ENCODE data around the gene NUSAP1. TPM values are rescaled to one million over a fixed set of nuclear protein-coding genes. Genes with fewer than 3 reads are reported as not detected.
"Not testable (repeated sequence)": the region's sequence is repeated elsewhere in the genome, so short reads cannot be mapped to it uniquely, and the experiment has no call there.

The NUSAP1 gene
- total RNA-seq, 1 experiment from 2014 or later: 115 TPM

- Histone ChIP-seq H3K27ac (ENCODE audit: low read length) (no peak overlapping the region), H2AFZ (ENCODE audit: low read length) (no peak overlapping the region), H3K36me3 (ENCODE audit: insufficient read depth, low read length) (peaks cover 41% of the 10 kb centered on the region), H3K79me2 (ENCODE audit: low read length) (peaks cover 64% of the 10 kb centered on the region), H4K20me1 (ENCODE audit: insufficient read depth, low read depth, low read length) (no peaks in the 10 kb centered on the region; the same call in 1 of the 2 replicates), H3K27me3 (ENCODE audit: low read length) (no peaks in the 10 kb centered on the region), H3K9me3 (ENCODE audit: low read length) (no peaks in the 10 kb centered on the region), H3K4me2 (ENCODE audit: low read depth, low read length, poor library complexity, severe bottlenecking) (peak overlapping the region; percentile 2), H3K9ac (ENCODE audit: low read length) (no peak overlapping the region), H3K9me2 (replicated peaks; ENCODE audit: insufficient read depth, low read length) (no peaks in the 10 kb centered on the region), H3K4me3 (ENCODE audit: low read length) (no peak overlapping the region), H3K4me1 (ENCODE audit: low read length) (peaks cover 47% of the 10 kb centered on the region)
- DNase-seq: no peak
These were observed 44.2 kb upstream of the NUSAP1 start for GRCh38 chr15:41288464-41288863.

DNA sequence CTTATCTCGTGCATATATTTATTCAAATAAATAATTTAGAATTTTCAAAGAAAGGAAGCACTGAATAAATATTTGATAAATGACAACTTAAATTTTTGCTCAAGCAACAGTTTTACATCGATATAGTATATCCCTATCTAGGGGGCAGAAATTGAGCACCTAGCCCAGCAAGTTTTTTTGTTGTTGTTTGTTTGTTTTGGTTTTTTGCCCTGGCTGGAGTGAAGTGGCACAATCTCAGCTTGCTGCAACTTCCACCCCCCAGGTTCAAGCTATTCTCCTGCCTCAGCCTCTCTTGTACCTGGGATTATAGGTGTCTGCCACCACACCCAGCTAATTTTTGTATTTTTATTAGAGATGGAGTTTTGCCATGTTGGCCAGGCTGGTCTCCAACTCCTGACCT, 42.7 kb upstream of the NUSAP1 start:
- peaks cover 63% of the 10 kb centered on the region for H3K79me2 ChIP-seq (ENCODE audit: low read length)
- no peaks in the 10 kb centered on the region for H3K27me3 ChIP-seq (ENCODE audit: low read length)
- H3K4me1 ChIP-seq (ENCODE audit: low read length): peaks cover 44% of the 10 kb centered on the region
- DNase-seq: no peak
- H2AFZ ChIP-seq (ENCODE audit: low read length): no peak overlapping the region
- H3K4me3 ChIP-seq (ENCODE audit: low read length): no peak overlapping the region
- no peaks in the 10 kb centered on the region for H3K9me3 ChIP-seq (ENCODE audit: low read length)
- H3K27ac ChIP-seq (ENCODE audit: low read length): no peak overlapping the region
- H3K4me2 ChIP-seq (ENCODE audit: low read depth, low read length, poor library complexity, severe bottlenecking): no peak overlapping the region
- peaks cover 48% of the 10 kb centered on the region for H3K36me3 ChIP-seq (ENCODE audit: insufficient read depth, low read length)
- H3K9ac ChIP-seq (ENCODE audit: low read length): no peak overlapping the region
- H4K20me1 ChIP-seq (ENCODE audit: insufficient read depth, low read depth, low read length): no peaks in the 10 kb centered on the region; the same call in 1 of the 2 replicates
- H3K9me2 ChIP-seq (replicated peaks; ENCODE audit: insufficient read depth, low read length): no peaks in the 10 kb centered on the region

DNA sequence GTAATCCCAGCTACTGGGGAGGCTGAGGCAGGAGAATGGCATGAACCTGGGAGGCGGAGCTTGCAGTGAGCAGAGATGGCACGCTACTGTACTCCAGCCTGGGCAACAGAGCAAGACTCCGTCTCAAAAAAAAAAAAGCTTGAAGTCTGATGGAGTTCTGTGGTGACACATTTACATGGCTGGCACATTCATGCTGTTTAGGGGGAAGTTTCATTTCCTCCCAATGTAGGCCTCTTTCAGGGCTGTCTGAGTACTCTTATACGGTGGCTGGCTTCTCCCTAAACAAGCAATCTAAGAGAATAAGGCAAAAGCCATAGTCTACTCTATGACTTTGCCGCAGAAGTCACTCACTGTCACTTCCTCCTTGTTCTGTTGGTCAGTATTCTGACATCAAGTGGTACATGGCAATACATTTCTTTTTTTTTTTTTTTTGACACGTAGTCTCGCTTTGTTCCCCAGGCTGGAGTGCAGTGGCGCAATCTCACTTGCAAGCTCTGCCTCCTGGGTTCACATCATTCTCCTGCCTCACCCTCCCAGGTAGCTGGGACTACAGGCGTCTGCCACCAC, 41.5 kb upstream of the NUSAP1 start:
- Histone ChIP-seq H2AFZ (ENCODE audit: low read length) (no peak overlapping the region), H3K4me3 (ENCODE audit: low read length) (no peak overlapping the region), H3K9ac (ENCODE audit: low read length) (no peak overlapping the region), H4K20me1 (ENCODE audit: insufficient read depth, low read depth, low read length) (peaks cover 7% of the 10 kb centered on the region), H3K79me2 (ENCODE audit: low read length) (peaks cover 60% of the 10 kb centered on the region), H3K4me1 (ENCODE audit: low read length) (peaks cover 34% of the 10 kb centered on the region), H3K27ac (ENCODE audit: low read length) (0 out of 2 replicates have a peak overlapping the region, but pooled peaks have one; percentile 40), H3K27me3 (ENCODE audit: low read length) (no peaks in the 10 kb centered on the region), H3K4me2 (ENCODE audit: low read depth, low read length, poor library complexity, severe bottlenecking) (no peak overlapping the region), H3K9me3 (ENCODE audit: low read length) (no peaks in the 10 kb centered on the region), H3K36me3 (ENCODE audit: insufficient read depth, low read length) (peaks cover 48% of the 10 kb centered on the region), H3K9me2 (replicated peaks; ENCODE audit: insufficient read depth, low read length) (no peaks in the 10 kb centered on the region)
- peak; percentile 75 for DNase-seq

- Histone ChIP-seq H3K79me2 (ENCODE audit: low read length) (peaks cover 48% of the 10 kb centered on the region), H3K9ac (ENCODE audit: low read length) (no peak overlapping the region), H3K36me3 (ENCODE audit: insufficient read depth, low read length) (peaks cover 44% of the 10 kb centered on the region), H4K20me1 (ENCODE audit: insufficient read depth, low read depth, low read length) (peaks cover 7% of the 10 kb centered on the region), H3K27ac (ENCODE audit: low read length) (no peak overlapping the region), H3K4me3 (ENCODE audit: low read length) (no peak overlapping the region), H3K9me3 (ENCODE audit: low read length) (no peaks in the 10 kb centered on the region), H2AFZ (ENCODE audit: low read length) (no peak overlapping the region), H3K9me2 (replicated peaks; ENCODE audit: insufficient read depth, low read length) (no peaks in the 10 kb centered on the region), H3K27me3 (ENCODE audit: low read length) (no peaks in the 10 kb centered on the region), H3K4me2 (ENCODE audit: low read depth, low read length, poor library complexity, severe bottlenecking) (no peak overlapping the region), H3K4me1 (ENCODE audit: low read length) (peaks cover 26% of the 10 kb centered on the region)
- no peak for DNase-seq
These were observed 40.2 kb upstream of the NUSAP1 start for GRCh38 chr15:41292521-41292920.

- not testable (repeated sequence) for DNase-seq; H3K9me3 ChIP-seq (ENCODE audit: low read length); H3K9ac ChIP-seq (ENCODE audit: low read length); H3K4me3 ChIP-seq (ENCODE audit: low read length); H3K9me2 ChIP-seq (replicated peaks; ENCODE audit: insufficient read depth, low read length); H2AFZ ChIP-seq (ENCODE audit: low read length); H4K20me1 ChIP-seq (ENCODE audit: insufficient read depth, low read depth, low read length); H3K27me3 ChIP-seq (ENCODE audit: low read length); H3K27ac ChIP-seq (ENCODE audit: low read length); H3K4me2 ChIP-seq (ENCODE audit: low read depth, low read length, poor library complexity, severe bottlenecking)
- Histone ChIP-seq H3K4me1 (ENCODE audit: low read length) (peaks cover 25% of the 10 kb centered on the region), H3K79me2 (ENCODE audit: low read length) (peaks cover 32% of the 10 kb centered on the region), H3K36me3 (ENCODE audit: insufficient read depth, low read length) (peaks cover 38% of the 10 kb centered on the region)
These were observed 31.5 kb upstream of the NUSAP1 start for GRCh38 chr15:41301139-41301538.

- no peak overlapping the region for H3K9ac ChIP-seq (ENCODE audit: low read length)
- no peak overlapping the region for H3K27ac ChIP-seq (ENCODE audit: low read length)
- H3K36me3 ChIP-seq (ENCODE audit: insufficient read depth, low read length): peaks cover 41% of the 10 kb centered on the region
- peaks cover 30% of the 10 kb centered on the region for H3K79me2 ChIP-seq (ENCODE audit: low read length)
- no peak overlapping the region for H2AFZ ChIP-seq (ENCODE audit: low read length)
- H3K4me2 ChIP-seq (ENCODE audit: low read depth, low read length, poor library complexity, severe bottlenecking): no peak overlapping the region
- H3K4me1 ChIP-seq (ENCODE audit: low read length): peaks cover 25% of the 10 kb centered on the region
- DNase-seq: no peak
- H3K9me3 ChIP-seq (ENCODE audit: low read length): no peaks in the 10 kb centered on the region
- H3K27me3 ChIP-seq (ENCODE audit: low read length): no peaks in the 10 kb centered on the region
- no peaks in the 10 kb centered on the region for H3K9me2 ChIP-seq (replicated peaks; ENCODE audit: insufficient read depth, low read length)
- H4K20me1 ChIP-seq (ENCODE audit: insufficient read depth, low read depth, low read length): no peaks in the 10 kb centered on the region
- no peak overlapping the region for H3K4me3 ChIP-seq (ENCODE audit: low read length)
These were observed 31.1 kb upstream of the NUSAP1 start for GRCh38 chr15:41301587-41301986.

- H3K79me2 ChIP-seq (ENCODE audit: low read length): peaks cover 25% of the 10 kb centered on the region
- H3K4me2 ChIP-seq (ENCODE audit: low read depth, low read length, poor library complexity, severe bottlenecking): no peak overlapping the region
- H3K27ac ChIP-seq (ENCODE audit: low read length): no peak overlapping the region
- H2AFZ ChIP-seq (ENCODE audit: low read length): no peak overlapping the region
- H3K9me2 ChIP-seq (replicated peaks; ENCODE audit: insufficient read depth, low read length): no peaks in the 10 kb centered on the region
- no peak overlapping the region for H3K9ac ChIP-seq (ENCODE audit: low read length)
- no peaks in the 10 kb centered on the region for H3K9me3 ChIP-seq (ENCODE audit: low read length)
- DNase-seq: no peak
- peaks cover 25% of the 10 kb centered on the region; the same call in 1 of the 2 replicates for H3K36me3 ChIP-seq (ENCODE audit: insufficient read depth, low read length)
- H3K4me1 ChIP-seq (ENCODE audit: low read length): peaks cover 25% of the 10 kb centered on the region
- no peak overlapping the region for H3K4me3 ChIP-seq (ENCODE audit: low read length)
- H4K20me1 ChIP-seq (ENCODE audit: insufficient read depth, low read depth, low read length): no peaks in the 10 kb centered on the region
- no peaks in the 10 kb centered on the region for H3K27me3 ChIP-seq (ENCODE audit: low read length)
These were observed 28.4 kb upstream of the NUSAP1 start for GRCh38 chr15:41304149-41304770.

- Histone ChIP-seq H3K9me2 (replicated peaks; ENCODE audit: insufficient read depth, low read length) (no peaks in the 10 kb centered on the region), H3K4me2 (ENCODE audit: low read depth, low read length, poor library complexity, severe bottlenecking) (no peak overlapping the region), H3K9ac (ENCODE audit: low read length) (no peak overlapping the region), H3K9me3 (ENCODE audit: low read length) (no peaks in the 10 kb centered on the region), H4K20me1 (ENCODE audit: insufficient read depth, low read depth, low read length) (no peaks in the 10 kb centered on the region), H3K36me3 (ENCODE audit: insufficient read depth, low read length) (peaks cover 11% of the 10 kb centered on the region; the same call in 1 of the 2 replicates), H3K27me3 (ENCODE audit: low read length) (no peaks in the 10 kb centered on the region), H2AFZ (ENCODE audit: low read length) (no peak overlapping the region), H3K79me2 (ENCODE audit: low read length) (peaks cover 20% of the 10 kb centered on the region; the same call in 1 of the 2 replicates), H3K4me1 (ENCODE audit: low read length) (peaks cover 18% of the 10 kb centered on the region), H3K27ac (ENCODE audit: low read length) (no peak overlapping the region), H3K4me3 (ENCODE audit: low read length) (no peak overlapping the region)
- DNase-seq: no peak
These were observed 25.0 kb upstream of the NUSAP1 start for GRCh38 chr15:41307679-41308078.
